Testis (tissue), 2 donors: ENCODE results near the gene AURKA.

Experiments used
- POLR2A ChIP-seq: fragments of 450-650 bp; IDR thresholded peaks from one replicate; pipeline ENCODE4 v1.6.1; 2017; ENCODE audit warnings: antibody characterized with exemption, mild to moderate bottlenecking, moderate library complexity
- TF ChIP-seq, protein P1 (sequence below), 3 experiments: fragments of 450-650 bp in 2 of 3; fragments of 200-600 bp in 1 of 3; sonication (generic) in 1 of 3; IDR thresholded peaks; one replicate each; pipeline ENCODE4 v1.5.1; 2016 to 2019; ENCODE audit warnings: antibody characterized with exemption in 3 of 3, mild to moderate bottlenecking in 2 of 3, moderate library complexity in 1 of 3

DNA sequence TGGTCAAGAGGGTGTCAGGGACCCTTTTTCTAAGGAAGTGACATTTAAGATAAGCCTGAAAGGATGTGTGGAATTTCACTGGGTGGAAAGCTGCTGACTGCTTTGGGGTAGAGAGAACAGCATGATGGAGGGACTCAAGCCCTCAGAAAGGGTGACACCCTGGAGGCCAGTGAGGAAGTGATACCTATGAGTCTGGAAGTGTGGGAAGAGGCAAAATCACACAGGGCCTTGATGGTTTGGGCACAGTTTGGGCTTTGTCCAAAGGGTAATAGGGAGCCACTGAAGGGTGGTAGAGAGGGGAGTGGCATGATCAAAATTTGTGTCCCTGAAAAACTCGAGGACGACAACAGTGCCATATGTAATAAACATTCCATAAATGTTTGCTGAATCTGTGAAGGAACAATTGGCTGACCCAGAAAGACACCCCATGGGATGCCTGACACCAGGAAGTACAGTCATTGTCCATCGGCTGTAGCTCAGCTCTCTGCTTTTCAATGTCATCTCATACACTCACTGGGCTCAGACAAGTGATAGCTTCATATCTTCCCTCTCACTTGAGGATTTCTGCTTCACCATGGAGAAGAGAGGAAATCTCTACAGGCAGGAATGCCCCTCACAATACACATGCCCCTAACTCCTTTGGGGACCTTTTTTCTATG lies 41.3 kb upstream of the AURKA start:
- TF ChIP-seq, protein P1, sequence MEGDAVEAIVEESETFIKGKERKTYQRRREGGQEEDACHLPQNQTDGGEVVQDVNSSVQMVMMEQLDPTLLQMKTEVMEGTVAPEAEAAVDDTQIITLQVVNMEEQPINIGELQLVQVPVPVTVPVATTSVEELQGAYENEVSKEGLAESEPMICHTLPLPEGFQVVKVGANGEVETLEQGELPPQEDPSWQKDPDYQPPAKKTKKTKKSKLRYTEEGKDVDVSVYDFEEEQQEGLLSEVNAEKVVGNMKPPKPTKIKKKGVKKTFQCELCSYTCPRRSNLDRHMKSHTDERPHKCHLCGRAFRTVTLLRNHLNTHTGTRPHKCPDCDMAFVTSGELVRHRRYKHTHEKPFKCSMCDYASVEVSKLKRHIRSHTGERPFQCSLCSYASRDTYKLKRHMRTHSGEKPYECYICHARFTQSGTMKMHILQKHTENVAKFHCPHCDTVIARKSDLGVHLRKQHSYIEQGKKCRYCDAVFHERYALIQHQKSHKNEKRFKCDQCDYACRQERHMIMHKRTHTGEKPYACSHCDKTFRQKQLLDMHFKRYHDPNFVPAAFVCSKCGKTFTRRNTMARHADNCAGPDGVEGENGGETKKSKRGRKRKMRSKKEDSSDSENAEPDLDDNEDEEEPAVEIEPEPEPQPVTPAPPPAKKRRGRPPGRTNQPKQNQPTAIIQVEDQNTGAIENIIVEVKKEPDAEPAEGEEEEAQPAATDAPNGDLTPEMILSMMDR (IDR thresholded peaks at IDR 0.05): no peak
- no peak for TF ChIP-seq POLR2A
